IPS-15b (cell line): ENCODE data around the gene SRM.
"Not testable (repeated sequence)": the region's sequence is repeated elsewhere in the genome, so short reads cannot be mapped to it uniquely, and the experiment has no call there.

ENCODE experiments used
- H3K27me3 ChIP-seq: one replicate; pipeline ENCODE4 v1.6.1; 2013; ENCODE audit warnings: low read length; ENCODE audit not compliant: control insufficient read depth, insufficient read depth
- H3K36me3 ChIP-seq: one replicate; pipeline ENCODE4 v1.6.1; 2013; ENCODE audit warnings: low read length; ENCODE audit not compliant: control insufficient read depth, insufficient read depth
- H3K4me1 ChIP-seq: one replicate; pipeline ENCODE4 v1.6.1; 2013; ENCODE audit warnings: mild to moderate bottlenecking, low read length; ENCODE audit not compliant: control insufficient read depth, insufficient read depth
- H3K4me3 ChIP-seq: one replicate; pipeline ENCODE4 v1.5.1; 2013; ENCODE audit warnings: low read depth, low read length
- H3K9ac ChIP-seq: one replicate; pipeline ENCODE4 v1.6.1; 2013; ENCODE audit warnings: low read depth, mild to moderate bottlenecking, low read length
- H3K9me3 ChIP-seq: one replicate; pipeline ENCODE4 v1.6.1; 2013; ENCODE audit warnings: mild to moderate bottlenecking, low read length; ENCODE audit not compliant: control insufficient read depth, insufficient read depth

The SRM gene

DNA sequence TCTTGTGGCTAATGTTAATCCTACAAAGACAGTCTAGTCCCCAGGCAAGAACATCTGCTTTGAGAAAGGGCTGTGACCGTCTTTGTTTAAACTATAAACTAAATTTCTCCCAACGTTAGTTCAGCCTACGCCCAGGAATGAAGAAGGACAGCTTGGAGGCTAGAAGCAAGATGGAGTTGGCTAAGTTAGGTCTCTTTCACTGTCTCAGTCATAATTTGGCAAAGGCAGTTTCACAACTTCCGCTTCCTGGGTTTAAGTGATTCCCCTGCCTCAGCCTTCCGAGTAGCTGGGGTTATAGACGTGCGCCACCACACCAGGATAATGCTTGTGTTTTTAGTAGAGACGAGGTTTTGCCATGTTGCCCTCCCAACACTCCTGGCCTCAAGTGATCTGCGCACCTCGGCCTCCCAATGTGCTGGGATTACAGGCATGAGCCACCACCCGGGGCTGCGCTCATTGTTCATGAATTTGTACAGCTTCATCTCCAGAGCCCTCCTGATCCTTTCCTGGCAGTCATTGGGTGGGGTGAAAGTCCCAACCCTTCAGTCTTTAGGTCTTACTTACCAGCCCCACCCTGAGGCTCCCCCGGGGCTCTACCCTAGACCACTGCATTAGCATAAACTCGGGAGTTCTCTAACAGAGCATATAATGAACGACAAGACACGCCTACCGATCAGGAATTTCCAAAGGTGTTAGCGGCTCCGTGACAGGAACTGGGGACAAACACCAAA is 7.9 kb downstream of the SRM start:
- peak overlapping the region; percentile 5 for H3K4me3 ChIP-seq

DNA sequence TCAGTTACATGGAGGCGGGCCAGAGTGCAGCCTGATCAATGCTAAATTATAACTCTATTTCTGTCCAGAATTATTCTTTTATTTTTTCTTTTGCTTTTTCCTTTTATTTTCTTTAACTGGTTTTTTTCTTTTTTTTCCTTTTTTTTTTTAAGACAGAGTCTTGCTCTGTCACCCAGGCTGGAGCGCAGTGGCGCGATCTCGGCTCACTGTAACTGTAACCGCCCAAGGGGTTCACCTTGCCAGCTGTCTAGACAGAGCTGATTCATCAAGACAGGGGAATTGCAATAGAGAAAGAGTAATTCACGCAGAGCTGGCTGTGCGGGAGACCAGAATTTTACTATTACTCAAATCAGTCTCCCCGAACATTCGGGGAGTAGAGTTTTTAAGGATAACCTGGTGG is 8.7 kb downstream of the SRM start:
- H3K27me3 ChIP-seq, H3K36me3 ChIP-seq, H3K4me1 ChIP-seq, H3K9me3 ChIP-seq, H3K4me3 ChIP-seq, H3K9ac ChIP-seq: not testable (repeated sequence)

More for the DNA sequence above, 7.9 kb downstream of the SRM start:
- Histone ChIP-seq H3K36me3 (peaks cover 15% of the 10 kb centered on the region), H3K9ac (no peak overlapping the region), H3K9me3 (no peaks in the 10 kb centered on the region), H3K4me1 (peaks cover 8% of the 10 kb centered on the region), H3K27me3 (no peaks in the 10 kb centered on the region)

DNA sequence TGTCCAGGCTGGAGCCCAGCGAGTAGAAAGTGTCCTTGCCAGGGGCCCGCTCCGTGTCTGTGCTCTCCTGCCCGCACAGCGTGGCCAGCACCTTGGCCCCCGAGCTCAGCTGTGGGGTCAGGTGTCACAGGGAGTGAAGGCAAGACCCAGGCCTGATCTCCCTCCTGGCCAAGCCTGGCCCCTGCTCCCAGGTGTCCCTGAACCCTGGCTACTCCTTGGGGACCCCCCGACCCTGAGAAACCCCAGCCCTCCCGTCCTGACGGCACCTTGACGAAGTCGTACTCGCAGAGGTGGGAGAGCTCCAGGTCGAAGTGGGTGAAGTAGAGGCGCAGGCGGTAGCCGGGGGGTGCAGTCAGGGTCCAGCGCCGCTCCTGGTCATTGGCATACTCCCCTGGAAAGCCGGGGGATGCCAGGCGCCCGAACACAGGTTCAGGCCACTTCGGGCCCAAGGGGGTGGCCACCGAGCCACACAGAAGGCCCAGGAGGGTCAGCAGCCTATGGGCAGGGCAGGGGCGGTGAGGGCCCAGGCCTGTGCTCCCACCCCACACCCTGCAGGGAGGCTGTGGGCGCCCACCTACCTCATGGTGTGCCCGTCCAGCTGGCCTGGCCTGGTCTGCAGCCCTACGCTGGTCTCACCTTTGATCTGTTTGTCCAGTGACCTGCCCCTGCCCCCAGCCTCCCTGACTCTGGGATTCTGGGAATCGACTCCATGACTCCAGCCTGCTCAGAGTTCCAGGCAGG is 13.0 kb downstream of the SRM start, which contains the start of gene MASP2:
Gene MASP2 (minus strand): TSS at position 615 of the 741 bp plus-strand sequence. CDS start 32 bp downstream, at position 583.
- no peaks in the 10 kb centered on the region for H3K9me3 ChIP-seq
- H3K9ac ChIP-seq: no peak within 1 kb of the TSS
- peaks cover under 1% of the 10 kb centered on the region for H3K4me1 ChIP-seq
- H3K27me3 ChIP-seq: no peaks in the 10 kb centered on the region
- no peak within 1 kb of the TSS for H3K4me3 ChIP-seq
- no peaks in the 10 kb centered on the region for H3K36me3 ChIP-seq

GRCh38 chr1:11046270-11046566 is 13.6 kb downstream of the SRM start:
- Histone ChIP-seq H3K4me3 (no peak overlapping the region), H3K9ac (no peak overlapping the region), H3K27me3 (no peaks in the 10 kb centered on the region), H3K4me1 (no peaks in the 10 kb centered on the region), H3K36me3 (no peaks in the 10 kb centered on the region), H3K9me3 (no peaks in the 10 kb centered on the region)

DNA sequence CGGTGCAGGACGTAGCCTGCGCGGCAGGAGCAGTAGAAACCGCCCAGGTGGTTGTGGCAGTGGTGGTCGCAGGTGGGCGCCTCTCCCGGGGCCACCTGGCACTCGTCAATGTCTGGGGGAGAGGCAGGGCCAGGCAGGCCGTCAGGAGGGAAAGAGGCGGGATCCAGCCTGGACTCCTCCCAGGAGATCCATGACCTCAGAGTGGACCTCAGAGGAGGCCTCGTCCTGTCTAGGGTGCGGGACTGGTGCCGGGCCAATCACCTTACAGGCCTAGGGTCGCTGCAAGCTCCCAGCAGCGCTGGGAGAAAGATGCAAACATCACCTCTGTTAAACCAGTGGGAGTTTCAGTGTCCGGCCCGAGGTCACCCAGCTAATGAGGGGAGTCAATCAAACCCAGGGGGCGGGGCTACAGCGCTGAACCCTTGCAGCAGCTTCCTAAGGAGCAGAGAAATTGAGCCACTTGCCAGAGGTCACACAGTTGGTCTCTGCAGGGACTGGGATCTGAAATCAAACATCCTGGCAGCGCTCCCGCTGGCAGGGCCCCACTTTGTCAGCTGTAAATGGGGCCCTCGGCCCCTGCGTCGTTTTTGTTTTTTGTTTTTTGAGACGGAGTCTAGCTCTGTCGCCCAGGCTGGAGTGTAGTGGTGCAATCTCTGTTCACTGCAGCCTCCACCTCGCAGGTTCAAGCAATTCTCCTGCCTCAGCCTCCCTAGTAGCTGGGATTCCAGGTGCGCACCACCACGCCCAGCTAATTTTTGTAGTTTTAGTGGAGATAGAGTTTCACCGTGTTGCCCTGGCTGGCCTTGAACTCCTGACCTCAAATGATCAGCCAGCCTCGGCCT is 14.2 kb downstream of the SRM start:
- Histone ChIP-seq H3K36me3 (no peaks in the 10 kb centered on the region), H3K9me3 (no peaks in the 10 kb centered on the region), H3K4me1 (no peaks in the 10 kb centered on the region), H3K27me3 (no peaks in the 10 kb centered on the region), H3K4me3 (no peak overlapping the region), H3K9ac (no peak overlapping the region)

- Histone ChIP-seq H3K9me3 (no peaks in the 10 kb centered on the region), H3K4me3 (no peak overlapping the region), H3K27me3 (no peaks in the 10 kb centered on the region), H3K9ac (no peak overlapping the region), H3K36me3 (no peaks in the 10 kb centered on the region), H3K4me1 (no peaks in the 10 kb centered on the region)
These were observed 14.9 kb downstream of the SRM start for GRCh38 chr1:11044849-11045427.

GRCh38 chr1:11044086-11044848 is 15.6 kb downstream of the SRM start:
- H3K9ac ChIP-seq: no peak overlapping the region
- no peak overlapping the region for H3K4me3 ChIP-seq
- H3K27me3 ChIP-seq: no peaks in the 10 kb centered on the region
- no peaks in the 10 kb centered on the region for H3K9me3 ChIP-seq
- H3K4me1 ChIP-seq: no peaks in the 10 kb centered on the region
- no peaks in the 10 kb centered on the region for H3K36me3 ChIP-seq

GRCh38 chr1:11042995-11043874 is 16.6 kb downstream of the SRM start:
- no peaks in the 10 kb centered on the region for H3K4me1 ChIP-seq
- no peak overlapping the region for H3K9ac ChIP-seq
- H3K9me3 ChIP-seq: no peaks in the 10 kb centered on the region
- peaks cover 2% of the 10 kb centered on the region for H3K27me3 ChIP-seq
- no peaks in the 10 kb centered on the region for H3K36me3 ChIP-seq
- H3K4me3 ChIP-seq: no peak overlapping the region

DNA sequence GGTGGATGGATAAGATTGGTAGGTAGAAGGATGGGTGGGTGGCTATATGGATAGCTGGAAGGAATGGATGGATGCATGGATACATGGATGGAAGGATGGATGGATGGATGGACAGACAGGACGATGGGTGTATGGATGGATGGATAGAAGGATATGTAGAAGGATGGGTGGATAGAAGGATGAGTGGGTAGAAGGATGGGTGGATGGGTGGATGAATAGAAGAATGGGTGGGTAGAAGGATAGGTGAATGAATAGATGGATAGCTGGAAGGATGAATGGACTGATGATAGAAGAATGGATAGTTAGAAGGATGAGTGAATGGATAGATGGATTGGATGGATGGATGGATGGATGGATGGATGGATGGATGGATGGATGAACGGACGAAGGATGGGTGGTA is 17.8 kb downstream of the SRM start:
- Histone ChIP-seq H3K9me3 (no peaks in the 10 kb centered on the region), H3K4me1 (no peaks in the 10 kb centered on the region), H3K4me3 (no peak overlapping the region), H3K36me3 (no peaks in the 10 kb centered on the region), H3K27me3 (peaks cover 2% of the 10 kb centered on the region), H3K9ac (no peak overlapping the region)

- no peak overlapping the region for H3K4me3 ChIP-seq
- H3K36me3 ChIP-seq: no peaks in the 10 kb centered on the region
- H3K4me1 ChIP-seq: no peaks in the 10 kb centered on the region
These were observed 18.8 kb downstream of the SRM start for GRCh38 chr1:11041048-11041447.

More at GRCh38 chr1:11041048-11041447, 18.8 kb downstream of the SRM start:
- H3K9me3 ChIP-seq: no peaks in the 10 kb centered on the region
- peaks cover 2% of the 10 kb centered on the region for H3K27me3 ChIP-seq
- no peak overlapping the region for H3K9ac ChIP-seq
